ENCODE measurements around the gene BBS5.

Gene BBS5

GRCh38 chr2:169546756-169547155, 67.5 kb downstream of the BBS5 start:
- Mint-ChIP-seq H3K36me3 (ENCODE audit: low read depth) (peaks cover 33% of the 10 kb centered on the region), H3K4me1 (peaks cover 11% of the 10 kb centered on the region), H3K27ac (no peak overlapping the region), H3K27me3 (no peaks in the 10 kb centered on the region), H3K9me3 (no peaks in the 10 kb centered on the region), H3K4me3 (no peak overlapping the region)
- DNase-seq, result no peak
- no peak for ATAC-seq
